Mesendoderm (in vitro differentiated cells): ENCODE measurements around the gene DHX8.

ENCODE experiments used
- DNase-seq: peaks from one replicate; pipeline ENCODE4 v3.0.0; 2013
- H2AK5ac ChIP-seq: 2 replicates; pipeline ENCODE4 v1.6.1; 2013; ENCODE audit warnings: low read length, inconsistent platforms
- H2BK120ac ChIP-seq: 2 replicates; pipeline ENCODE4 v1.6.1; 2013; ENCODE audit warnings: low read depth, mild to moderate bottlenecking, low read length, moderate library complexity, mixed read lengths
- H2BK15ac ChIP-seq: replicated peaks from 2 replicates; pipeline ENCODE4 v1.6.1; 2013; ENCODE audit warnings: low read depth, mild to moderate bottlenecking, moderate library complexity
- H2BK5ac ChIP-seq: 2 replicates; pipeline ENCODE4 v1.6.1; 2013; ENCODE audit warnings: low read length, inconsistent platforms
- H3K18ac ChIP-seq: 2 replicates; pipeline ENCODE4 v1.6.1; 2013; ENCODE audit warnings: mild to moderate bottlenecking, low read length, mixed read lengths
- H3K23ac ChIP-seq: one replicate; pipeline ENCODE4 v1.6.1; 2013; ENCODE audit warnings: low read length
- H3K27ac ChIP-seq: 2 replicates; pipeline ENCODE4 v1.5.1; 2013; ENCODE audit warnings: low read depth, mild to moderate bottlenecking, inconsistent platforms, low read length, moderate library complexity
- H3K27me3 ChIP-seq: 2 replicates; pipeline ENCODE4 v1.6.1; 2013; ENCODE audit warnings: low read length, control low read depth, mild to moderate bottlenecking, inconsistent platforms; ENCODE audit not compliant: insufficient read depth, poor library complexity
- H3K36me3 ChIP-seq: 2 replicates; pipeline ENCODE4 v1.6.1; 2013; ENCODE audit warnings: low read length, inconsistent platforms; ENCODE audit not compliant: control insufficient read depth, insufficient read depth
- H3K4ac ChIP-seq: one replicate; pipeline ENCODE4 v1.6.1; 2013; ENCODE audit warnings: low read depth, mild to moderate bottlenecking, low read length, moderate library complexity
- H3K4me1 ChIP-seq: 2 replicates; pipeline ENCODE4 v1.6.1; 2013; ENCODE audit warnings: low read depth, low read length, inconsistent platforms; ENCODE audit not compliant: control insufficient read depth
- H3K4me2 ChIP-seq: 2 replicates; pipeline ENCODE4 v1.6.1; 2013; ENCODE audit warnings: low read length
- H3K4me3 ChIP-seq: 2 replicates; pipeline ENCODE4 v1.5.1; 2013; ENCODE audit warnings: mild to moderate bottlenecking, low read length
- H3K56ac ChIP-seq: one replicate; pipeline ENCODE4 v1.6.1; 2013; ENCODE audit warnings: low read length
- H3K79me1 ChIP-seq: 2 replicates; pipeline ENCODE4 v1.6.1; 2013; ENCODE audit warnings: low read length, inconsistent platforms
- H3K79me2 ChIP-seq: 2 replicates; pipeline ENCODE4 v1.6.1; 2013; ENCODE audit warnings: mild to moderate bottlenecking, low read length; ENCODE audit not compliant: control insufficient read depth, insufficient read depth
- H3K9ac ChIP-seq: 2 replicates; pipeline ENCODE4 v1.6.1; 2013; ENCODE audit warnings: low read length, inconsistent platforms
- H4K5ac ChIP-seq: one replicate; pipeline ENCODE4 v1.6.1; 2013; ENCODE audit warnings: low read length
- H4K8ac ChIP-seq: one replicate; pipeline ENCODE4 v1.6.1; 2013; ENCODE audit warnings: low read depth, mild to moderate bottlenecking, control low read depth, low read length, moderate library complexity
- WGBS: extraction: QIAGEN DNeasy Blood & Tissue Kit; methylation state at CpG from one replicate; pipeline ENCODE4 v1.1.7; 2013; ENCODE audit warnings: low lambda C conversion rate, missing lambda C conversion rate; ENCODE audit not compliant: insufficient coverage; ENCODE audit errors: extremely low coverage; 5-methylcytosine and 5-hydroxymethylcytosine counted together

The DHX8 gene

DNA sequence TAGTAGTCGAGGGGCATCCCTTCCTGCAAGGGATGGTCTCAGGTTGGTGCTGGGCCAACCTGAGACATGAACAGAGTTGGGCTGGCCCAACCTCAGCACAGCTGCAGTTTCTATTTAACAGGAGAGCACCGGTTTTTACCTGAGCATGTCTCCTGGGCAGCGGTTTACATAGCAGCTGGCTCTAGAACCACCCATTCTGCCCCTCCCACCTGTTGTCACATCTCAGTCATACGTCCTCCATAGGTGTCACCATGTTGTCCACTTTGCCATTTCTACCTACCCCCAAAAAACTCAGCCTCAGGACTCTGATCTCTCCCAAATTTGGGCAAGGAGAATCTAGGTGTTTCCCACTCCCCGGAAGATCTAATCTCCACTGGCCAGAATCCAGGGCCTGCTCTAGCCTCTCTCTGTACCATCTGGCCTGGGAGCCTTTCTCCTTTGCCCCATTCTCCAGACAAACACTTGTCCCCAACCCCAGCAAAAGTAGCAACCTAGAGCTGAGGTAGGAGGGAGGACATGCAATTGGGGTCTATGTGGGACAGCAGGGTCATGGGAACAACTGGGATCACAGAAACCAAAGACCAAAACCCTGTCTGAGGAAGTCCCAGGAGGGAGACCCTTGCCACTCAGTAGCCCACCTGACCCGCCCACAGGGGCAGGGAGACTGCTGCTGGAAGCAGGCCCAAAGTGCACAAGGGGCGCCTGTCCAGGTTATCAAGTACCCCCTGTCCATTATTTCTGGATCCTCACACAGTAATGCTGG lies 43.3 kb downstream of the DHX8 start:
- H3K9ac ChIP-seq = no peak overlapping the region
- DNase-seq = no peak
- no peak overlapping the region for H2BK5ac ChIP-seq
- no peaks in the 10 kb centered on the region for H3K27me3 ChIP-seq
- no peak overlapping the region for H3K18ac ChIP-seq
- no peak overlapping the region for H3K56ac ChIP-seq
- no peak overlapping the region for H2BK15ac ChIP-seq
- H2BK120ac ChIP-seq = no peak overlapping the region
- H3K36me3 ChIP-seq = peaks cover 10% of the 10 kb centered on the region
- H3K79me2 ChIP-seq = no peaks in the 10 kb centered on the region
- no peak overlapping the region for H3K4me2 ChIP-seq
- no peak overlapping the region for H4K8ac ChIP-seq
- H3K23ac ChIP-seq = no peak overlapping the region
- H3K4ac ChIP-seq = no peak overlapping the region
- peaks cover 27% of the 10 kb centered on the region for H3K4me1 ChIP-seq
- no peak overlapping the region for H4K5ac ChIP-seq
- WGBS = no CpG with 5 or more reads among the region's 7 CpGs
- H3K79me1 ChIP-seq = peaks cover 2% of the 10 kb centered on the region
- no peak overlapping the region for H3K4me3 ChIP-seq
- H2AK5ac ChIP-seq = no peak overlapping the region
- H3K27ac ChIP-seq = no peak overlapping the region

DNA sequence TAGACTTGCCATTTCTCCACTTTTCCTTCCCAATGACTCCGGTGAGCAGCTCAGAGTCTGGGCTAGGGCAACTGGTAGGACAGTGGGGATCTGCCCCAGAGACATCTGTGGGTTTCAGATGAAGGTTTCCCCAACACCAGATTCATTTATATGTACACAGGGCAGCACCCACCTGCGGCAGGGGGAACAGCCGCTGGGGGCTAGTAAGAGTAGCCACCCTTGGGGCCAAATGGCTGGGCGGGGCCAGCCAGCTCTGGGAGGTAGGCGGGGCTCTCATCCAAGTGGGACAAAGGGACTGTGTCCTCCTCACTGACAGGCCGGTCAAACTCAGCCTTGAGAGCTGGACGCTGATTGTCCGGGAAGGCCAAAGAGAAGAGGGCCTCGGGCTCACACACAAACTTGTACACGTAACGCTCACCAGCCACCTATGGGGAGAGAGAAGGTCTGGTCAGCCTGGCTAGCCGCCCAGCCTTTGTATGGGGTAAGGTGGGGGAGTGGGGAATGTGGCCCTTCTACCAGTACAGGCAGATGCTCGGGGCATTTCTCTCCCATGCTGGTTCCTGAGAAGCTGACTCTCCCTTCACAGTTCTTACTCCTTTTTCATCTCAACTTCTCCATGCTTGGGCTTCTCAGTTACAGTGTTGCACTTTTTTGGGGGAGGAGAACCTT lies 44.7 kb downstream of the DHX8 start:
- Histone ChIP-seq H3K4me1 (peaks cover 27% of the 10 kb centered on the region), H3K79me1 (peaks cover 2% of the 10 kb centered on the region), H4K8ac (no peak overlapping the region), H2BK5ac (no peak overlapping the region), H3K27me3 (no peaks in the 10 kb centered on the region), H3K4me3 (no peak overlapping the region), H3K27ac (no peak overlapping the region), H3K4ac (no peak overlapping the region), H3K9ac (peak overlapping the region; percentile 35), H4K5ac (no peak overlapping the region), H3K4me2 (no peak overlapping the region), H3K79me2 (no peaks in the 10 kb centered on the region), H2BK15ac (no peak overlapping the region), H3K36me3 (peaks cover 8% of the 10 kb centered on the region), H2AK5ac (no peak overlapping the region), H3K18ac (no peak overlapping the region), H2BK120ac (no peak overlapping the region), H3K23ac (no peak overlapping the region), H3K56ac (peak overlapping the region; percentile 71)
- no peak for DNase-seq
- WGBS = no CpG with 5 or more reads among the region's 13 CpGs

DNA sequence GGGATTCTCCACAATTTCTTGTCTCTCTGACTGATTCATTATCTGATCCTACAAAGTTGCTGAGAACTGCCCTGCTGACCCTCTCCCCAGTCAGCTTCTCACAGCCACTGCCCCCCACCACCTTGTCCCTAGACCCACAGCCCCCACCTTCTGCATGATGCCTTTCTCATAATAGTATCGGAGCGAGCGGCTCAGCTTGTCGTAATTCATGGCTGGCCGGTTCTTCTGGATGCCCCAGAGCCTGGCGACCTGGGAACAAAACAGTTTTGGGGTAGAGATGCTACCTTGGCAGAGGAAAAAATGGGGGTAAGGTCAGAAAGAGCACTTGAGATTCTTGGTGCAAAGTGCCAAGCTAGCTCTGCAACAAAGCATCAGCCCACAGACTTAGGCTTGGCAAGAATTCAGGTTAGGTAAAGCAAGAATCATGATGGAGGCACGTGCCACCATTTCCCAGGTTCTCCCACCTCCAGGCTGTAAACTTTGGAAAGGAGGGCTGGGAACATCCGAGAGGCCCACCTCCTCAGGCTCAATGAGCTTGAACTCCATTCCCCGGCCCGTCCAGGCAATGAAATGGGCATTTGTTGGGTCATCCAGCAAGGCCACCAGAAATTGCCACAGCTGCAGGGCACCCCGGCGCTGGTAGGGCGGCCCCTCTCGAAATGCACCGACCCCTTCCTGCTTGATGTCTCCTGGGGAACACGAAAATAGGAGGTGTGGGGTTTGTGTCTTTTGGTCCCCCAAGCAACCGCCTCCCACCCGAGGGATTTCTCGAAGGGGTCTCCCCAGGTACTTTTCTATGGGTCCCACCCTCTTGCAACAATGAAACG lies 45.4 kb downstream of the DHX8 start:
- Histone ChIP-seq H3K23ac (no peak overlapping the region), H3K18ac (no peak overlapping the region), H3K27ac (peak overlapping the region; percentile 91), H2AK5ac (no peak overlapping the region), H3K56ac (peak overlapping the region; percentile 81), H3K4ac (no peak overlapping the region), H4K5ac (no peak overlapping the region), H2BK15ac (no peak overlapping the region), H2BK5ac (no peak overlapping the region), H3K9ac (peak overlapping the region; percentile 64), H3K79me1 (peaks cover 2% of the 10 kb centered on the region), H3K4me2 (no peak overlapping the region), H4K8ac (no peak overlapping the region), H3K79me2 (no peaks in the 10 kb centered on the region), H3K4me3 (no peak overlapping the region), H3K4me1 (peaks cover 27% of the 10 kb centered on the region), H3K27me3 (no peaks in the 10 kb centered on the region), H3K36me3 (peaks cover 5% of the 10 kb centered on the region), H2BK120ac (no peak overlapping the region)
- no peak for DNase-seq
- no CpG with 5 or more reads among the region's 20 CpGs for WGBS

DNA sequence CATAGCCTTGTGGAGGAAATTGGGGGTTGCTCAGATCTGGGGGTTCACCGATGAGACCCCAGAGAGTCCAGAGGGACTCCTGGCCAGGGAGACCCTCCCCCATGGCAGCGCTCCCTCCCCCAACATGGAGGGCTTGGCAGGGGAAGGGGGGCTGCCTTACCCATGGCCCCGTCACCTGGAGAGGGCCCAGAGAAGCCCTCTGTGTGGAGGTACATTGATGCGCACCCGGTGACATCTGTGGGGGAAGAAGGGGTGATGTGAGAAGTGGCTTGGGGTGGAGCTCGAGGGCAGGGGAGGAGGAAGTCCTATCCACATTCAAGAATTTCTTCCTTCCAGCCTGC lies 46.1 kb downstream of the DHX8 start:
- H2BK5ac ChIP-seq = peak overlapping the region; percentile 86
- H3K79me2 ChIP-seq = no peaks in the 10 kb centered on the region
- H3K36me3 ChIP-seq = peaks cover 5% of the 10 kb centered on the region
- WGBS = no CpG with 5 or more reads among the region's 6 CpGs
- H3K56ac ChIP-seq = peak overlapping the region; percentile 81
- H3K27me3 ChIP-seq = no peaks in the 10 kb centered on the region
- no peak overlapping the region for H4K5ac ChIP-seq
- H3K23ac ChIP-seq = no peak overlapping the region
- H2BK15ac ChIP-seq = no peak overlapping the region
- H3K4me3 ChIP-seq = no peak overlapping the region
- no peak overlapping the region for H3K4ac ChIP-seq
- H3K27ac ChIP-seq = peak overlapping the region; percentile 91
- H2AK5ac ChIP-seq = peak overlapping the region; percentile 57
- peak overlapping the region; percentile 64 for H3K9ac ChIP-seq
- no peak overlapping the region for H4K8ac ChIP-seq
- H3K18ac ChIP-seq = peak overlapping the region; percentile 71
- peaks cover 27% of the 10 kb centered on the region for H3K4me1 ChIP-seq
- no peak overlapping the region for H3K4me2 ChIP-seq
- H2BK120ac ChIP-seq = no peak overlapping the region
- peaks cover 2% of the 10 kb centered on the region for H3K79me1 ChIP-seq
- no peak for DNase-seq

DNA sequence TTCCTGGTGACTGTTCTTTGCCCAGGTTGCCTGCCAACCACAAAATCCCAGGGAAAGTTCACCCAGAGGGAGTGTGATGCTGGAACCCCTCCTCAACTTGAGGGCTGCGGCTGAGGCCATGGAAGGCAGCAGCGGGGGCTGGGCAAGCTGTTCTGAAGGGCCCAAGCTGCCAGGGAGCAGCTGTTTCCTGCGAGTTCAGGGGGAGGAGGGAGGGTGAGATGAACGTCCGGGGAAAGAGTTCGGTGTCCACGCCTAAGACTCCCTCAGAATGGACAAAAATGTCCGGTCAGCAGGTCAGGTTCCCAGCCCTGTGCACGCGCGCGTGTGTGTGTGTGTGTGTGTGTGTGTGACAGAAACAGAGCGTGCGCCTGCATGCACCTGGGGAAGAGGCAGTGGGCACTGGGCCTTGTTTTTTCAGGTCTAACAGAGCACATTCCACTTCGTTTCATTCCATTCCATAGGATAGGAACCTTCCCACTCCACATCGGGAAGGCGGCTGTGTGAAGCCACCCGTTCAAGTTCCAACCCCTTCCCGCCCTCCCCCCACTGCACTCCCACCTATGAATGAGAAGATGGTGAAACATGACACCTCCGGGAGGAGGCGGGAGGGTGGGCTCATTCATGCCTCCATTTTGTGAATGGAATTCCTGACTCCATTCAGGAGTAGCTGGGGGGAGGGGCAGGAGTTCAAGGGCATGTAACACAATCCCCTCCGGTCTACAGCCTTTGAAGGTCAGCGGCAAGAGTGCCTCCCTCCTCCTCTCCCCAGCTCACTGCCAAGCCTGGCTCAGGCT lies 46.7 kb downstream of the DHX8 start:
- H2BK120ac ChIP-seq = no peak overlapping the region
- peak overlapping the region; percentile 61 for H2BK5ac ChIP-seq
- peaks cover 27% of the 10 kb centered on the region for H3K4me1 ChIP-seq
- H3K4me3 ChIP-seq = no peak overlapping the region
- H4K8ac ChIP-seq = no peak overlapping the region
- peak overlapping the region; percentile 14 for H3K4me2 ChIP-seq
- H3K36me3 ChIP-seq = peaks cover 5% of the 10 kb centered on the region
- H3K18ac ChIP-seq = peak overlapping the region; percentile 71
- H2AK5ac ChIP-seq = no peak overlapping the region
- no peak overlapping the region for H2BK15ac ChIP-seq
- peak overlapping the region; percentile 87 for H3K56ac ChIP-seq
- no peaks in the 10 kb centered on the region for H3K27me3 ChIP-seq
- H3K23ac ChIP-seq = no peak overlapping the region
- peaks cover 2% of the 10 kb centered on the region for H3K79me1 ChIP-seq
- peak overlapping the region; percentile 64 for H3K9ac ChIP-seq
- peak overlapping the region; percentile 91 for H3K27ac ChIP-seq
- H3K4ac ChIP-seq = peak overlapping the region; percentile 63
- peak; percentile 100 for DNase-seq
- no CpG with 5 or more reads among the region's 23 CpGs for WGBS
- H4K5ac ChIP-seq = peak overlapping the region; percentile 24
- no peaks in the 10 kb centered on the region for H3K79me2 ChIP-seq
